ENCODE data around the gene MYO7A.

DNA sequence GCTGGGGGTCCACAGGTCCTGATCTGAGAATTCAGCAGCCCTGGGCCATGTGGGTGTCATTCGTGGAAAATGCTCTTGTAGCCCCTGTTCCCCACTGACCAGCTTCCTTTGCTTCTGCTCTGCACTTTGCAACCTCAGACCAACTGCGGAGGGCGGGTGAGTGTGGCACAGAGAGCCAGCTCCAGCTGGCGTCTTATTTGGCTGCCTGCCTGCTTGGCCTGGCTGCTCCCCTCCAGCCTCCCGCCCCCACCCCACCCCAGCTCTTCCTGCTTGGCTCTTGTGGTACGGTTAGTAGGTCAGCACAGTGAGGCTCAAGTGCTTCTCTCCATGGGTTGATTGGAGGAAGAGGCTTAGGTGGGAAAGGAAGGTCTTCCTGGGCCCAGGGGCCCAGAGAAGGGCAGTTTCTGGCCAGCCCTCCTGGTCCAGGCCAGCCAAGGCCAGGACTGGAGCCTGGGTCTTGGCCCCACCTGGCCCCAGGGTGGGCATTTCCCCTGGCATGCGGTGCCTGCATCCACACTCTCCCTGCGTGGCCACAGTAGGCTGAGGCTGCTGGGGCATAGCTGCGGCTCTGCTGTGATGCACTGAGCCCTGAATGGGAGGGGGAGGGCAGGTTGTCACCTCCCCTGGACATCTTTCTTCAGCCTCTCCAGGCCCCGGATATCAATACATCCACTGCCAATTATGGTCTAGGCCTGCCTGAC is 26.5 kb downstream of the MYO7A start:
- TF ChIP-seq, protein P1, sequence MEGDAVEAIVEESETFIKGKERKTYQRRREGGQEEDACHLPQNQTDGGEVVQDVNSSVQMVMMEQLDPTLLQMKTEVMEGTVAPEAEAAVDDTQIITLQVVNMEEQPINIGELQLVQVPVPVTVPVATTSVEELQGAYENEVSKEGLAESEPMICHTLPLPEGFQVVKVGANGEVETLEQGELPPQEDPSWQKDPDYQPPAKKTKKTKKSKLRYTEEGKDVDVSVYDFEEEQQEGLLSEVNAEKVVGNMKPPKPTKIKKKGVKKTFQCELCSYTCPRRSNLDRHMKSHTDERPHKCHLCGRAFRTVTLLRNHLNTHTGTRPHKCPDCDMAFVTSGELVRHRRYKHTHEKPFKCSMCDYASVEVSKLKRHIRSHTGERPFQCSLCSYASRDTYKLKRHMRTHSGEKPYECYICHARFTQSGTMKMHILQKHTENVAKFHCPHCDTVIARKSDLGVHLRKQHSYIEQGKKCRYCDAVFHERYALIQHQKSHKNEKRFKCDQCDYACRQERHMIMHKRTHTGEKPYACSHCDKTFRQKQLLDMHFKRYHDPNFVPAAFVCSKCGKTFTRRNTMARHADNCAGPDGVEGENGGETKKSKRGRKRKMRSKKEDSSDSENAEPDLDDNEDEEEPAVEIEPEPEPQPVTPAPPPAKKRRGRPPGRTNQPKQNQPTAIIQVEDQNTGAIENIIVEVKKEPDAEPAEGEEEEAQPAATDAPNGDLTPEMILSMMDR (IDR thresholded peaks at IDR 0.05): no peak
- TF ChIP-seq POLR2A (IDR thresholded peaks at IDR 0.05): no peak
